HG03039 (cell line): ENCODE results near the gene PRSS21.

Experiments
- ATAC-seq: cut with Tn5 transposase; IDR thresholded peaks from one replicate; pipeline ENCODE4 v1.9.1; 2021; ENCODE audit warnings: mild to moderate bottlenecking, moderate library complexity; ENCODE audit not compliant: unreplicated experiment

Gene PRSS21

GRCh38 chr16:2803545-2804195 is 13.4 kb upstream of the PRSS21 start:
- no peak for ATAC-seq

- ATAC-seq, result no peak
Measured at GRCh38 chr16:2804728-2805127, 12.3 kb upstream of the PRSS21 start.

GRCh38 chr16:2806286-2806685 is 10.8 kb upstream of the PRSS21 start:
- ATAC-seq, result no peak

- no peak for ATAC-seq
Measured at GRCh38 chr16:2808181-2808580, 8.9 kb upstream of the PRSS21 start.

GRCh38 chr16:2809149-2809760 is 7.8 kb upstream of the PRSS21 start:
- no peak for ATAC-seq

GRCh38 chr16:2810651-2811050 is 6.4 kb upstream of the PRSS21 start:
- no peak for ATAC-seq

- no peak for ATAC-seq
Measured at GRCh38 chr16:2811703-2812471, 5.2 kb upstream of the PRSS21 start.

- no peak for ATAC-seq
Measured at GRCh38 chr16:2813771-2814221, 3.2 kb upstream of the PRSS21 start.

- ATAC-seq, result no peak
Measured at GRCh38 chr16:2814551-2815298, 2.3 kb upstream of the PRSS21 start.

GRCh38 chr16:2815299-2815771 is 1.7 kb upstream of the PRSS21 start:
- ATAC-seq, result no peak

- ATAC-seq, result no peak
Measured at GRCh38 chr16:2817340-2818271, 569 bp downstream of the PRSS21 start.

GRCh38 chr16:2818272-2818876 is 1.3 kb downstream of the PRSS21 start:
- ATAC-seq, result no peak

- no peak for ATAC-seq
Measured at GRCh38 chr16:2819179-2819938, 2.3 kb downstream of the PRSS21 start.

- ATAC-seq, result no peak
Measured at GRCh38 chr16:2819939-2820835, 3.1 kb downstream of the PRSS21 start.

- no peak for ATAC-seq
Measured at GRCh38 chr16:2820836-2821486, 3.9 kb downstream of the PRSS21 start.

- ATAC-seq, result no peak
Measured at GRCh38 chr16:2821487-2822157, 4.6 kb downstream of the PRSS21 start.

GRCh38 chr16:2822158-2822495 is 5.1 kb downstream of the PRSS21 start:
- no peak for ATAC-seq
